ENCODE data around the gene ACOT8. TPM values are rescaled to one million over a fixed set of nuclear protein-coding genes. Genes with fewer than 3 reads are reported as not detected.

Gene ACOT8
- total and polyA plus RNA-seq, 2 of the 8 experiments (the other 6 are each of a cell fraction or from before 2014, with no cell fraction given) = 37.6 to 88.8 TPM

GRCh38 chr20:45848421-45848820 lies 8.8 kb downstream of the ACOT8 start (continued):
- TF ChIP-seq CHD7 (IDR thresholded peaks at IDR 0.05; ENCODE audit: insufficient replicate concordance, low read length) (no peak), CHD2 (IDR thresholded peaks at IDR 0.05; ENCODE audit: low read length) (no peak), SIX5 (IDR thresholded peaks at IDR 0.05; ENCODE audit: low read depth, low read length) (no peak), JUND (IDR thresholded peaks at IDR 0.05; ENCODE audit: low read length) (no peak), RNF2 (IDR thresholded peaks at IDR 0.05; ENCODE audit: borderline replicate concordance, low read depth, low read length, missing control alignments, poor library complexity, severe bottlenecking) (no peak), SIRT6 (IDR thresholded peaks at IDR 0.05; ENCODE audit: low read length) (no peak), TEAD4 (IDR thresholded peaks at IDR 0.05; ENCODE audit: low read depth, low read length) (no peak), CBX8 (IDR thresholded peaks at IDR 0.05; ENCODE audit: borderline replicate concordance, low read depth, low read length) (no peak), KDM5A (IDR thresholded peaks at IDR 0.05; ENCODE audit: low read length) (no peak), POLR2A (IDR thresholded peaks at IDR 0.05; ENCODE audit: control extremely low read depth in 1 of 2, low read depth in 2 of 2, low read length in 2 of 2) (no peak), NANOG (IDR thresholded peaks at IDR 0.05; ENCODE audit: insufficient read depth, low read depth, low read length, poor library complexity, severe bottlenecking) (no peak), MAFK (IDR thresholded peaks at IDR 0.05; ENCODE audit: low read depth, low read length) (no peak)

Measured in H1 (cell line).